Kidney (tissue), 14 donors: ENCODE data around the gene ZNF618. TPM values are rescaled to one million over a fixed set of nuclear protein-coding genes. Genes with fewer than 3 reads are reported as not detected.

Source experiments
- DNase-seq, 5 donors: peaks; one replicate each; pipeline ENCODE4 v3.0.0-alpha.2; 2013 to 2020
- FAIRE-seq: peaks from 2 replicates; lab custom pipeline; 2012; peaks lifted over from hg19 to GRCh38; lab: Jason Lieb, UNC
- H3K27ac ChIP-seq, 2 donors: one replicate each; pipeline ENCODE4 v1.7.0; 2013; ENCODE audit warnings: low read depth in 2 of 2, low read length in 2 of 2, inconsistent platforms in 1 of 2
- H3K27me3 ChIP-seq: one replicate; pipeline ENCODE4 v1.7.1; 2013; ENCODE audit warnings: low read length, inconsistent platforms; ENCODE audit not compliant: control insufficient read depth, insufficient read depth
- H3K36me3 ChIP-seq, 3 donors: one replicate each; pipeline versions ENCODE4 v1.7.0 to v1.7.1; 2013; ENCODE audit warnings: low read length in 3 of 3, control low read depth in 1 of 3, inconsistent platforms in 1 of 3; ENCODE audit not compliant: insufficient read depth in 3 of 3, control insufficient read depth in 2 of 3
- H3K4me1 ChIP-seq, 3 donors: one replicate each; pipeline versions ENCODE4 v1.7.0 to v1.7.1; 2013; ENCODE audit warnings: low read length in 3 of 3, inconsistent platforms in 1 of 3, low read depth in 1 of 3; ENCODE audit not compliant: control insufficient read depth in 2 of 3, insufficient read depth in 2 of 3
- H3K4me3 ChIP-seq, 3 donors: one replicate each; pipeline versions ENCODE4 v1.7.0 to v1.8.1; 2013; ENCODE audit warnings: low read length in 3 of 3, control low read depth in 1 of 3, inconsistent platforms in 1 of 3
- H3K9ac ChIP-seq, 3 donors: one replicate each; pipeline versions ENCODE4 v1.7.0 to v1.7.1; 2013; ENCODE audit warnings: low read length in 3 of 3, control low read depth in 1 of 3, inconsistent platforms in 1 of 3
- H3K9me3 ChIP-seq, 3 donors: one replicate each; pipeline versions ENCODE4 v1.7.0 to v1.7.1; 2013; ENCODE audit warnings: low read length in 3 of 3, control low read depth in 1 of 3, inconsistent platforms in 1 of 3; ENCODE audit not compliant: control insufficient read depth in 2 of 3, insufficient read depth in 1 of 3
- intact Hi-C: fragments of 100-400 bp; cut with DNase I; formaldehyde crosslinking; loops from one replicate; pipeline ENCODE4 v1.11.1; 2022
- polyA plus RNA-seq: library from polyadenylated mRNA; stranded (reverse); fragments of 350-450 nt; fragmentation: Illumina TruSeq; extraction: RNeasy Lipid Tissue Mini Kit (QIAGEN cat#74804); gene quantifications from one replicate; pipeline ENCODE4 v1.2.3, GENCODE V29; 2014; ENCODE audit warnings: low read depth, low replicate concordance; ENCODE audit not compliant: insufficient read depth
- total RNA-seq: library from RNA; stranded (reverse); fragmentation: NEBNext Ultra II Directional; extraction: Animal tissue kit (Norgen Biotek cat#: 25700); gene quantifications from one replicate; pipeline ENCODE4 v1.2.1, GENCODE V29; 2021
- TF ChIP-seq, protein P1 (sequence below): IDR thresholded peaks from 3 replicates; pipeline ENCODE4 v1.5.1; 2012; ENCODE audit warnings: mild to moderate bottlenecking, moderate library complexity, borderline replicate concordance; ENCODE audit not compliant: insufficient read depth; ENCODE audit errors: extremely low read depth
- donor health status: control.
- donor health status: control.
- donor health status: control.
- donor health status: control.
- donor health status: control.
- donor health status: DM: yes; HTN: yes; CAD: no.
- donor health status: Normal renal cell carcinoma (clear cell type).

Gene ZNF618
- total and polyA plus RNA-seq, 2 donors from 2014 or later: 5.6 to 31.9 TPM

DNA sequence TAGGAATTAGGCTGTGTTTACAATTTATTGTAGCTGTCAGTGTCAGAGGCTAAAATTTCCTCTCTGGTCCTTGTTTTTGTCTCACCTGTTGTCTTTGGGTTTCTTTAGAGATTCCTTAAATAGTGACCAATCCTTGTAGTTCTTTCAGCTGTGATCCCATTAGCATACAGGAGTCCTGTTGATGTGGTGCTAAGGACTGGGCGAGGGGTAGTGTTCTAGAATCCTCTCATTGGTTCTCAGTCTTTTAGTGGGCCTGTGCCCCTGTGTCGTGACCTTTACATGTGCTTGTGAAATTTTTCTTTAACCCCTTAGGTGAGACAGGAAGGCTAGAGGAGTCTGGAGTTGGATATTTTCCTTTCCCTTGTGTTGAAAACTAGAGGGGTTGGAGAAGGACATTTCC lies 51.2 kb downstream of the ZNF618 start:
- H3K4me3 ChIP-seq: no peak overlapping the region
- no peak overlapping the region for H3K27ac ChIP-seq
- TF ChIP-seq, protein P1, sequence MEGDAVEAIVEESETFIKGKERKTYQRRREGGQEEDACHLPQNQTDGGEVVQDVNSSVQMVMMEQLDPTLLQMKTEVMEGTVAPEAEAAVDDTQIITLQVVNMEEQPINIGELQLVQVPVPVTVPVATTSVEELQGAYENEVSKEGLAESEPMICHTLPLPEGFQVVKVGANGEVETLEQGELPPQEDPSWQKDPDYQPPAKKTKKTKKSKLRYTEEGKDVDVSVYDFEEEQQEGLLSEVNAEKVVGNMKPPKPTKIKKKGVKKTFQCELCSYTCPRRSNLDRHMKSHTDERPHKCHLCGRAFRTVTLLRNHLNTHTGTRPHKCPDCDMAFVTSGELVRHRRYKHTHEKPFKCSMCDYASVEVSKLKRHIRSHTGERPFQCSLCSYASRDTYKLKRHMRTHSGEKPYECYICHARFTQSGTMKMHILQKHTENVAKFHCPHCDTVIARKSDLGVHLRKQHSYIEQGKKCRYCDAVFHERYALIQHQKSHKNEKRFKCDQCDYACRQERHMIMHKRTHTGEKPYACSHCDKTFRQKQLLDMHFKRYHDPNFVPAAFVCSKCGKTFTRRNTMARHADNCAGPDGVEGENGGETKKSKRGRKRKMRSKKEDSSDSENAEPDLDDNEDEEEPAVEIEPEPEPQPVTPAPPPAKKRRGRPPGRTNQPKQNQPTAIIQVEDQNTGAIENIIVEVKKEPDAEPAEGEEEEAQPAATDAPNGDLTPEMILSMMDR: no peak
- H3K9ac ChIP-seq: no peak overlapping the region
- no peak for DNase-seq
- H3K36me3 ChIP-seq: no peaks in the 10 kb centered on the region
- intact Hi-C loops: no loop called here
- H3K4me1 ChIP-seq: peaks cover 0 to 18% (median 15%) of the 10 kb centered on the region in 3 donors
- H3K27me3 ChIP-seq: no peaks in the 10 kb centered on the region
- FAIRE-seq: no peak
- H3K9me3 ChIP-seq: peaks cover 0 to 4% (median 2%) of the 10 kb centered on the region in 3 donors

DNA sequence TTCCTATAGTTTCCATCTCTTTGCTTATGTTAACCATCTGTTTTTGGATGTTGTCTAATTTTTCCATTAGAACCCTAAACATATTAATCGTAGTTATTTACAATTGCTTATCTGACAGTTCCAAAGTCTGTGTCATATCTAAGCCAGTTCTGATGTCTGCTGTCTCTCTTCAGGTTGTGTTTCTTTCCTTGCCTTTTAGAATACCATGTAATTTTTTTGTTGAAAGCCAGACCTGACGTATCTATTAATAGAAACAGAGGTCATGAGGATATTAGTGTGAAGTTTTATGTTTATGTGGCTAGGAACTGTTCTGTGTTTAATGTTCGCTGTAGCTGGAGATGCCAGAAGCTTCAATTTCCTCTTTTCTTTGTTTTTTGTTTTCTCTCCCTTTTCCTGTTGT lies 52.2 kb downstream of the ZNF618 start:
- FAIRE-seq (no peak), DNase-seq (no peak)
- H3K27me3 ChIP-seq: no peaks in the 10 kb centered on the region
- TF ChIP-seq, protein P1: no peak
- no peak overlapping the region for H3K27ac ChIP-seq
- no peak overlapping the region for H3K4me3 ChIP-seq
- no peak overlapping the region for H3K9ac ChIP-seq
- peaks cover 0 to 4% (median 0%) of the 10 kb centered on the region in 3 donors for H3K9me3 ChIP-seq
- peaks cover 0 to 25% (median 25%) of the 10 kb centered on the region in 3 donors for H3K4me1 ChIP-seq
- intact Hi-C loops: no loop called here
- no peaks in the 10 kb centered on the region for H3K36me3 ChIP-seq

DNA sequence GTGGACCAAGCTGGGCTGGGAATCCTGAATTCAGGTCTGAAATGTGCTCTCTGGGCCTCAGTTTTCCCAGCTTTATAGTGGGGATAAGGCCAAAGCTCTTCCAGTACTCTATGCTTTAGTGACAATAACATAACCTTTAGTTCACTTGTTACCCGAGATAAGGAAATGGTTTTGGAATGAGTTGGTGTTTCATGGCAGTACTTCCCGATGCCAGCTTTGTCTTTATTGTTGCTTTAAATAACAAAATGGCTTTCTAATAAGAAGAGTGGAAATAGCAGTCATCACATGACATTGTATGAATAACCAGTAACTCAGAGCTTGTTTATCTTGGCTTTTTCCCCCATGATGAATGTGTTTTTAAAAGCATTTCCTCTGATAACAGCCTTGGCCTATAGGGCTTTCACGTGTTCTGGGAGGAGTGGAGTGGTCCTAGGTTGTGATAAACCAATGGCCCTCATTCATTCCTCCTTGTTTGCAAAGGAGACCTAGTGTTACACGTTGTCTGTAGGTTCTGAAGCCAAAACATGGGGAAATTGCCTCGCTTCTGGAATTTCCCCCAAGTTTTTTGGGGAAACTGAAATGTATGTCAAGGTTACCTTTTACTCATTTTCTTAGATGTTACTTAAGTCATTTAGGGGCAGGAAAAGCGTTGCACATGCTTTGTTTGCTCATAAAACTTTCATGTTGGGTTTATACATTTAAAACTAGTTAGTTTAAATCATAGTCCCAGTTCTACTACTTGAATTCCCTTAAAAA lies 53.7 kb downstream of the ZNF618 start:
- TF ChIP-seq, protein P1: no peak
- Histone ChIP-seq H3K4me3 (no peak overlapping the region), H3K27me3 (no peaks in the 10 kb centered on the region), H3K27ac (peak overlapping the region; percentile 26 to 59), H3K4me1 (peaks cover 0 to 31% (median 31%) of the 10 kb centered on the region in 3 donors), H3K36me3 (no peaks in the 10 kb centered on the region), H3K9ac (no peak overlapping the region), H3K9me3 (peaks cover 0 to 4% (median 0%) of the 10 kb centered on the region in 3 donors)
- FAIRE-seq (no peak), DNase-seq (peak in 1 of 5 donors; percentile 56)
- intact Hi-C loops: no loop called here
